ENCODE results near the gene CLASP2. TPM values are rescaled to one million over a fixed set of nuclear protein-coding genes. Genes with fewer than 3 reads are reported as not detected.

Gene CLASP2
- total RNA-seq, 1 donor from 2014 or later = 75.8 TPM

- H3K9me3 ChIP-seq = no peaks in the 10 kb centered on the region
- no peak overlapping the region for H3K4me3 ChIP-seq
- TF ChIP-seq CTCF (IDR thresholded peaks at IDR 0.05) = no peak
- H3K27me3 ChIP-seq = no peaks in the 10 kb centered on the region
- DNase-seq (ENCODE audit: low spot score in 2 of 2) = no peak
- intact Hi-C loops (cut with DNase I) = no loop called here
- peaks cover 36 to 59% of the 10 kb centered on the region in 2 donors for H3K36me3 ChIP-seq
- no peaks in the 10 kb centered on the region for H3K4me1 ChIP-seq
- H3K27ac ChIP-seq = no peak overlapping the region
Observed at GRCh38 chr3:33557279-33557678, 160.8 kb downstream of the CLASP2 start.

- Histone ChIP-seq H3K36me3 (peaks cover 32 to 38% of the 10 kb centered on the region in 2 donors), H3K9me3 (no peaks in the 10 kb centered on the region), H3K27me3 (no peaks in the 10 kb centered on the region), H3K4me3 (no peak overlapping the region), H3K27ac (no peak overlapping the region), H3K4me1 (no peaks in the 10 kb centered on the region)
- DNase-seq (ENCODE audit: low spot score in 2 of 2) = no peak
- no peak for TF ChIP-seq CTCF (IDR thresholded peaks at IDR 0.05)
- intact Hi-C loops (cut with DNase I) = no loop called here
Observed at GRCh38 chr3:33547101-33547500, 171.0 kb downstream of the CLASP2 start.

GRCh38 chr3:33544126-33544525, 173.9 kb downstream of the CLASP2 start:
- TF ChIP-seq CTCF (IDR thresholded peaks at IDR 0.05) = no peak
- intact Hi-C loops (cut with DNase I) = no loop called here
- Histone ChIP-seq H3K36me3 (peaks cover 38 to 44% of the 10 kb centered on the region in 2 donors), H3K4me3 (no peak overlapping the region), H3K27ac (no peak overlapping the region), H3K9me3 (no peaks in the 10 kb centered on the region), H3K4me1 (no peaks in the 10 kb centered on the region), H3K27me3 (no peaks in the 10 kb centered on the region)
- DNase-seq (ENCODE audit: low spot score in 2 of 2) = no peak

GRCh38 chr3:33543601-33544000, 174.5 kb downstream of the CLASP2 start:
- no peak overlapping the region for H3K4me3 ChIP-seq
- intact Hi-C loops (cut with DNase I) = no loop called here
- H3K27ac ChIP-seq = no peak overlapping the region
- peaks cover 33 to 44% of the 10 kb centered on the region in 2 donors for H3K36me3 ChIP-seq
- no peaks in the 10 kb centered on the region for H3K27me3 ChIP-seq
- no peaks in the 10 kb centered on the region for H3K9me3 ChIP-seq
- no peaks in the 10 kb centered on the region for H3K4me1 ChIP-seq
- TF ChIP-seq CTCF (IDR thresholded peaks at IDR 0.05) = no peak
- no peak for DNase-seq (ENCODE audit: low spot score in 2 of 2)

- Histone ChIP-seq H3K9me3 (no peaks in the 10 kb centered on the region), H3K27me3 (no peaks in the 10 kb centered on the region), H3K36me3 (peaks cover 43 to 52% of the 10 kb centered on the region in 2 donors), H3K4me3 (no peak overlapping the region), H3K27ac (no peak overlapping the region), H3K4me1 (no peaks in the 10 kb centered on the region)
- intact Hi-C loops (cut with DNase I) = no loop called here
- TF ChIP-seq CTCF (IDR thresholded peaks at IDR 0.05) = no peak
- DNase-seq (ENCODE audit: low spot score in 2 of 2) = no peak
Observed at GRCh38 chr3:33541918-33542317, 176.1 kb downstream of the CLASP2 start.
